ENCODE data around the gene EMILIN1.
A peak's percentile ranks its signal among the peaks of the same experiment; 100 is the strongest.

The EMILIN1 gene

DNA sequence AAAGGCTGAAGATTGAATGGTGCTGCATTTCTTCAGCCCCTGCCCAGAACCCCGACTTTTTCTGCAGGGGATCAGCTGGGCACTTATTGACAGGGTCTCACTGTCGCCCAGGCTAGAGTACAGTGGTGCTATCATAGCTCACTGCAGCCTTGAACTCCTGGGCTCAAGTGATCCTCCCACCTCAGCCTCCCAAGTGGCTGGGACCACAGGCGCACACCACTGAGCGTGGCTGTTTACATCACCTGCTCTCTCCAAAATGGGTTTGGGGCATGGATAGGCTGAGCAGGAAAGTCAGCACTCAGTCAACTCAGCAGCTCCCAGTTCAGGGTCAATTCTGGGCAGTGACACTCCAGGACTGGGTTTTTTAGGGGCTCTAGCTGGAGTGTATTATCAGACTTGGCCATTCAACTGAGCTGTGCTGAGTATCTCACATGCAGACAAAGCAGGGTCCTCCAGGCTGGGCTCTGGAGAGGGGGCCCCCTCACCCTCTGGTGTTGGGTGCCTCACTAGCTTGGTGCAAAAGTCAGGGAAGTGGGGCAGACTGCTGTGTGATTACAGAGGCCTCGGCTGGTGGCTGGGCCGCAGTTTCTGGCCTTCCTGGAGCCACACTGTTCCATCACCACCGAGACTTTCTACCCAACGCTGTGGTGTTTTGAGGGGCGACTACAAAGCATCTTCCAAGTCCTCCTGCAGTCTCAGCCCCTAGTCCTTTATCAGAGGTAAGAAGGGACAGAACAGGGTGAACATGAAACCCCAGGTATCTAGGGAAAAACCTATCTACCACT, 49.7 kb downstream of the EMILIN1 start:
- DNase-seq: no peak

GRCh38 chr2:27128668-27129571, 50.5 kb downstream of the EMILIN1 start:
- no peak for DNase-seq

DNA sequence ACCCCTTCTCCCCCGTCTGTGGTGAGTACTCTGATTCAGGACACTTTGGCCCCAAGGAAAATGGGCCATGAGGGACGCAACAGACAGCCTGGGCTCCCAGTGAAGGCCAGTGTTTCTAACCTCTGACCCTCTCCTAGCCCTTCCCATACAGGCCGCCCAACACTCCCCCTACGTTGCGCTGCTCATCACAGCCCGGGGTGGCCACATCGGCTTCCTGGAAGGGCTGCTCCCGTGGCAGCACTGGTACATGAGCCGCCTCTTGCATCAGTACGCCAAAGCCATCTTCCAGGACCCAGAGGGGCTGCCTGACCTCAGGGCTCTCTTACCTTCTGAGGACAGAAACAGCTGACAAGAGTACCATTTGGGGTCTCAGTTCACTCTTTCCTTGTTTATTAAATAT, 52.0 kb downstream of the EMILIN1 start:
- DNase-seq: no peak

DNA sequence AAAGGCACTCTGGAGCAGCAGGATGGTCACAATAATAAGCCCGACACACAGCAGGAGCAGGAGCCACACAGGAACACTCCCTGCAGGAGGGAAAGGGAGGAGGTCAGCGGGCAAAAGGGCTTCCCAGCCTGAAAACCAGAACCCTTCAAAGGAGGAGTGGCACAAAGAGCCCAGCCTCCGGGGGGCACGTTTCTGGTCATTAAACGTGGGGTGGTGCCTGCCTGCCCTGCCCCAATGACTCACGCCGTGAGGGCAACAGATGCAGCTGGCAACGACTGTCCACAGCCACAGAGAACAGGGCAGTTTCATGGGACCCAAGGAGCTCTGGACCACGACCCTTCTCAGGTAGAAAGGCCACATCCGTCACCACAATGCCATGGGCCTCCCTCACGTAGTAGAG, 53.0 kb downstream of the EMILIN1 start:
- no peak for DNase-seq

DNA sequence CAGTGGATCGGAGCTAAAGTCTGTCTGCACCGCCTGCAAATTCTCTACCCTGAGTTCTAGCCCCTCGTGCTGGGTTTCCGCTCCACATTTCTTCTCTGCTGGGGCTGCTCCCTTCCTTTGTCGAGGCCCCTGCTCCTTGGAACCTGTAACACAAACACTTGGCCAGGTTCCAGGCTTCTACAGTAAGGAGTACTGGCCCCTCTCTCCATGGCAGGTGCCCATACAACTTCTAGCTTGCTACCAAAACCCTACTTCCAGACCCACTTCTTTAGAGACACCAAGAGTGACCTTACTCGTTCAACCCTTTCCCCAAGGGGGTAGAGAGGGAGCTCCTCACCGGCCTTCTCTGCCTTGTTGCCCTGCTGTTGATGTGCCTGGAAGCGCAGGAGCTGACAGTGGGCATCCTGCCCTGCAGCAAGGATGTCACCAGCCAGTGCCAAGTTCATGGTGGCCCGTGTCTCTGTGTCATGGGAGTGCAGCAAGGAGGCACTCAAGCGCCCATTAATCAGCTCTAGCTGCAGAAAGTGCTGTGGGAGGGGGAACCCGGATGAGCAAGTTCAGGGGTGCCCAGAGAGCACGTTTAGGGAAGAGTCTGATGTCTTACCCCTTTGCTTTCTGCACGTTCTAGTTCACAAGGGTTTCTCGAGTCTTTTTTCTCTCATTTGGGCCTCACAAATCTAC, 54.9 kb downstream of the EMILIN1 start:
- peak; percentile 30 to 49 for DNase-seq

GRCh38 chr2:27133905-27134780, 55.7 kb downstream of the EMILIN1 start, which contains the start of gene PREB:
Gene PREB, minus strand, starts transcription at chr2:27134636. Its CDS starts 215 bp downstream, at chr2:27134421.
- DNase-seq: peak; percentile 94 to 100

GRCh38 chr2:27134781-27135477, 56.5 kb downstream of the EMILIN1 start:
- no peak for DNase-seq

DNA sequence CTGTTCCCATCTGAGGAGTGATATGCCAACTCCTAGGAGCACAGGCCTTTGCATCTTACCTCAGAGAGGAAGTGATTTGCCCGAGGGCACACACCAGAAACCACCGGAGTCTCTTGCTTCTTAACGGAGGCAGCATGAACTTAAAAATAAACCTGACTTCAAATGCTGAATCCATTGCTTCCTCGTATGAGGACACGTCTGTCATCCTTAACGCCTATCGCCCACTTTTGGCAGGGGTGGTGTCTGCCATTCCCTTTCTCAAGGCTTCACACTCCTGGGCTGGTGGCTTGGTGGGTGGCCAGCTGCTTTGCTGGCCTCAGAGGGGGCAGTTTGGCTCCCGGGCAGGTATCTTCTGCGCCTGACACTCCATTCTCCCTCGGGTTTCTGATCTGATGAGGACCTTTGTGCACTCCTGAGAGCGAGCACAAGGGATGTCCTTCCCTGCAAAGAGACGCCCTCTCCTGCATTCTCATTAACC, 57.1 kb downstream of the EMILIN1 start:
- peak in 1 of 2 donors; percentile 41 for DNase-seq
